Inferior parietal cortex (tissue), 1 donor: ENCODE results near the gene SEMG1.

Source experiments
- DNase-seq: peaks from one replicate; pipeline ENCODE4 v3.0.0-alpha.2; 2016; ENCODE audit errors: extremely low spot score

The SEMG1 gene

GRCh38 chr20:45221076-45221475 is 14.2 kb downstream of the SEMG1 start, which contains the start of gene SEMG2:
SEMG2 (plus strand) TSS chr20:45221373; CDS start chr20:45221390, 17 bp downstream.
- DNase-seq, result no peak

GRCh38 chr20:45223136-45223535 is 16.3 kb downstream of the SEMG1 start:
- no peak for DNase-seq

DNA sequence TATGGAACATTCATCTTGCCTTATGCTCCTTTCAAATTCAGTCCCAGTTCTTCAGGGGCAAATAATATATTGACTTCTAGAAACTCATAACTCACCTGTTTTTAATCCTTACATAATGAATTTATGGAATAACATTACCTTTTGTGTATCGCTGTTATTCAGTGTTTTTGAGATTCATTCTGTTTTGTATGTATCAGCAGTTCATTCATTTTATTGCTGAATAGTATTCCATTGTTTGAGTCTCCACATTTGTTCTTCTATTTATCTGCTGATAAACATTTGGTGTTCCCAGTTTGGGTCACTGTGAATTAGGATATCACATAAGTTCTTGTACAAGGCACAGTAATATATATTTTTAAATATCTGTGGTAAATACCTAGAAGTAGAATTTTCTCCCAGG is 19.5 kb downstream of the SEMG1 start:
- no peak for DNase-seq

DNA sequence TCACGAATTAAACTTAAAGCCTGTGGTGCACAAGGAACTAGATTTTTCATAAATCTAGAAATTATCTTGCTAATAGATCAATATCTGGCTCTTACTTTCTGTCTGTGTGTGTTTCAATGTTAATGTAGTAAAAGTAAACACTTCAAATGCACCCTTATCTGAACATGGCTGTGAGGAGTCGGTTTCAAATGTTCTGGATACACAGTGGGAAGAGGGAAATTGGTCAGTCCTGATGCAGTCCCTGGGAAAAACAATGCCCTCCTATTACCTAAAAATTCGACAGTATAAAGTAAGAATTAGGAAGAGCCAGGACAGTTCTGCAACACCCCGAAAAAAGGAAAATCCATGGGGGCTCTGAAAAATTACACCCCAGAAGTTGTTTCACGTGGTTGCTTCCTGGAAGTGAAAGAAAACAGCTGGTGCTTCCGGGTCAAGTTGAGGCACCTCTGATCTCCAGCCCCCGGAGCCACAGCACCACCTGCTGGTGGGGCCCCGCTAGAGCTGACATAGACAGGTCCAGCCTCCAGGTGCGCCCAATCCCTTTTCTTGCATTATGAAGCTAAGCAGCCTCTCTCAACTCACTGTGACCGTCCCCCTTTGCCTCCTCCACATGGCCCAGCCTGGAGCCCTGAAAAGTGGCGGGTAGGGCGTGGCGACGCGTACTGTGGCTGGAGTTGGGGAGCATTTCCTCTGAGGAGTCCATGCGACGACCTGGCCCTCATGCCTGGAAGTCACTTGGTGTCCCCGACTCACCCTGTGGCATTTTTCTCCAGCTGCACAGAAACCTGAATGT is 22.6 kb downstream of the SEMG1 start:
- no peak for DNase-seq

- DNase-seq, result no peak
These were observed 23.8 kb downstream of the SEMG1 start for GRCh38 chr20:45230631-45231030.

DNA sequence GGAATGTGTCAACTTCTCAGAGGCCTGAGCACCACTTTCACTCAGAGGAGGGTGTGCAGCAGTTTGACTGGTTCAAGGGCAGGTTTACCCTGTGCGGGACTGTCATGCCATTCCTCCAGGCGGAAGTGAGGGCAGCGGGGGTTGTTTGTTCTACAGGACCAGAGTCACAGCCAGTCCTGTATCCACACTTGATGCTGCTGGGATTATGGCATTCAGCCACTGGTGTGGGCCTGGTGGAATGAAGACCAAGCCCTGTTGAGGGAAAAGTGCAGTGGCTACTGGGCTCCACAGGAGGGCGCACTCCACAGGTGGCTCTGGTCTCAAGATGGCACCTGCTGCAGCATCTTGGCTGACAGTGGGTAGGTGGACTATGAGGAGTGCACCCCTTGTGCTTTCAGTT is 29.2 kb downstream of the SEMG1 start:
- DNase-seq, result no peak

- no peak for DNase-seq
These were observed 31.3 kb downstream of the SEMG1 start for GRCh38 chr20:45238139-45238538.

GRCh38 chr20:45246109-45246508 is 39.3 kb downstream of the SEMG1 start:
- DNase-seq, result no peak

DNA sequence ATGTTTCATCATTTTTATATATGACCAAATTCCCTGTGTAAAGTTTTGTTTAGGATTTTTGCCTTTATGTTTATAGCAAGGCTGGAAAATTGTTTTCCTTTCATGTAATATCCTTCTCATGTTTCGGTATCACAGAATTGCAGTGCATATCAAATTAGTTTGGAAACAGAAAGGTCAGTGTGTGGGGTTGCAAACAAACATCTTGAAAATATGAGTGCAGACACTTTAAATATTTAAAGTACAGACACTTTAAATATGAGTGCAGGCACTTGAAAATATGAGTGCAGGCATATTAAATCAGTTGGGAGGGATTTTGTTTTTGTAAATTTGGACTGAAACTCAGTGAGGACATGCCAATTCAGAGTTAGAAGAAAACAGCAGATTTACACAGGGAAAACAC is 41.0 kb downstream of the SEMG1 start:
- DNase-seq, result no peak

GRCh38 chr20:45248609-45249008 is 41.8 kb downstream of the SEMG1 start:
- no peak for DNase-seq

DNA sequence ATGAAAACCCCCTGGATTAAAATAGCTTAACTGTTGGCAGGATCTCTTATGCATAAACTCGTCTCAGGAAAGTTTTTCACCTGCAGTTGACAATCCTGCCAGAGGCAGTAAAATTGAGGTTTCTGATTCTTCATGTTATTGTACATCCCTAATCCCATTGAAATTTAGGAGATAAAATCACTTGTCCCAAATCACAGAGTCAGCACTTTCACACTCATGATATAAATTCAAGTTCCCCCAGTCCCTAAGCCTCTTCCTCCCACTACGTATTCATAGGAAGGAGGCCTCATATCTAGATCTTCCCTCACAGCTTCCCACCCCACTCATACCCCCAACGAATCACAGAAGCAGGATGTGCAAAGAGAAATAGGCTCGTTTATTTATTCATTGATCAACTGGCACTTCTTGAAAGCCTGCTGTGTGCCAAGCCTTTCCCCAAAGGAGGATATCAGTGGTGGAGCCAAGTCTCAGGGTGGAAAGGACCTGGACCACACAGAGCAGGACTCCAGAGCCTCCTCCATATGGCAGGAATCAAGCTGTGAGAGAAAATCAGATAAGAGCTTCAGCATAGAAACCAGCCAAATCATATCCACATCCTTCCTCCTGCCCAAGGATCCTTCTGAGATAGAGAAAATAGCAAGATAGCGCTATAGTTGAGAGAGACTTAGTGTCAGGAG is 45.2 kb downstream of the SEMG1 start:
- no peak for DNase-seq

GRCh38 chr20:45253261-45253660 is 46.4 kb downstream of the SEMG1 start:
- no peak for DNase-seq

- DNase-seq, result no peak
These were observed 47.8 kb downstream of the SEMG1 start, which contains the start of gene SLPI for GRCh38 chr20:45254383-45255262. SLPI (minus strand) TSS chr20:45254564; CDS start chr20:45254543, 21 bp downstream.

DNA sequence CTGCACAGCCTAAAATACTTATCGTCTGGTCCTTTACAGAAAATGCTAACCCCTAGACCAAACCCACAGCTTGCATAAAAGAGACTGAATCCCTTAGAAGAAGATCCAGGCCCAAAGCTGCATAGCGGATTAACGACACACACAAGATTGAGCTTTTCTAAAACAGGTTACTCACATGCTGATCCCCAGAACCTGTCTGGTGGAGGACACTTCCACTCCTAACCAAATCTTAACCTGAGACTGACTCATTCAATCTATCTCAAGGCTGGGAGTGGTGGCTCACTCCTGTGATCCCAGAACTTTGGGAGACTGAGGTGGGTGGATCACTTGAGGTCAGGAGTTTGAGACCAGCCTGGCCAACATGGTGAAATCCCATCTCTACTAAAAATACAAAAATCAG is 50.3 kb downstream of the SEMG1 start:
- no peak for DNase-seq

GRCh38 chr20:45257711-45258110 is 50.9 kb downstream of the SEMG1 start:
- DNase-seq, result no peak

DNA sequence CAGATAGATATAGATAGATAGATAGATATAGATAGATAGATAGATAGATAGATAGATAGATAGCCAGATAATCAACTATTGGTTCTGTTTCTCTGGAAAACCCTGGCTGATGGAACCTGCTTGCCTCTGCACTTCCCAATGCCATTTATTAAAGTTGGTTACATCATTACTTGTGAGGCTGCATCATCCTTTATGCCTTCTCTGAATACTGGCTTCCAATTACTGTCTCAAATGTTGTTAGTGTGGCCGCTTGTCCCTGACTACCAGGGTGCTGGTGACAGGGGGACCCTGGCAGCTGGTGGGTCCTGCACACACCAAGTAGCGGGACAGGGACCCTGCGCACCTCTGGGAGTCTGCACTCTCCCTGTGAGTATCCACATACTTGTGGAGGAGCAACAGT is 51.4 kb downstream of the SEMG1 start:
- DNase-seq, result no peak

- no peak for DNase-seq
These were observed 51.8 kb downstream of the SEMG1 start for GRCh38 chr20:45258664-45259063.
